HEK293 (cell line): ENCODE data around the gene AFF1.

ENCODE experiments used
- ATF2 ChIP-seq: fragments of 450-650 bp; formaldehyde crosslinking; IDR thresholded peaks from 2 replicates; pipeline ENCODE4 v1.5.1; 2016; ENCODE audit warnings: missing biosample characterization, missing genetic modification characterization, low read depth
- CTCF ChIP-seq: fragments of 450-650 bp; formaldehyde crosslinking; IDR thresholded peaks from 2 replicates; pipeline ENCODE4 v1.5.1; 2016; ENCODE audit warnings: missing biosample characterization, missing genetic modification characterization
- HIC1 ChIP-seq: fragments of 450-650 bp; formaldehyde crosslinking; IDR thresholded peaks from 2 replicates; pipeline ENCODE4 v1.5.1; 2016; ENCODE audit warnings: missing biosample characterization, missing genetic modification characterization
- TCF7L2 ChIP-seq: IDR thresholded peaks from 2 replicates; pipeline ENCODE4 v1.6.1; 2011; ENCODE audit warnings: low read depth, mild to moderate bottlenecking, inconsistent platforms, low read length, moderate library complexity, borderline replicate concordance
- ZBTB49 ChIP-seq: fragments of 450-650 bp; formaldehyde crosslinking; IDR thresholded peaks from 2 replicates; pipeline ENCODE4 v1.5.1; 2016; ENCODE audit warnings: missing biosample characterization, missing genetic modification characterization, low read depth
- ZNF133 ChIP-seq: fragments of 450-650 bp; formaldehyde crosslinking; IDR thresholded peaks from 2 replicates; pipeline ENCODE4 v1.5.1; 2016; ENCODE audit warnings: missing biosample characterization, missing genetic modification characterization
- ZNF362 ChIP-seq: fragments of 450-650 bp; formaldehyde crosslinking; IDR thresholded peaks from 2 replicates; pipeline ENCODE4 v1.5.1; 2016; ENCODE audit warnings: missing biosample characterization, missing genetic modification characterization
- ZNF792 ChIP-seq: fragments of 450-650 bp; formaldehyde crosslinking; IDR thresholded peaks from 2 replicates; pipeline ENCODE4 v1.5.1; 2016; ENCODE audit warnings: missing biosample characterization, missing genetic modification characterization

- TF ChIP-seq ZNF792 (no peak), ATF2 (tag by site-specific recombination) (no peak), CTCF (tag by site-specific recombination) (no peak), ZBTB49 (tag by site-specific recombination) (no peak), TCF7L2 (no peak), ZNF133 (no peak), ZNF362 (no peak), HIC1 (no peak)
Measured at GRCh38 chr4:87029356-87029755, 94.5 kb downstream of the AFF1 start.
